NCI-H82 treated with DMSO at 0.1 percent for 48 hours (cell line): ENCODE results near the gene KRT3.

Experiments used
- DNase-seq: peaks from one replicate; lab custom pipeline; 2025; ENCODE audit not compliant: unreplicated experiment; lab: John Stamatoyannopoulos, UW

KRT3 gene

GRCh38 chr12:52795694-52796428, at the start of gene KRT3:
Gene KRT3, minus strand, starts transcription at chr12:52796117. Its CDS starts 75 bp downstream, at chr12:52796042.
- DNase-seq: no peak

- no peak for DNase-seq
Measured at GRCh38 chr12:52844386-52844785, 48.5 kb upstream of the KRT3 start.

GRCh38 chr12:52839436-52840105, 43.7 kb upstream of the KRT3 start:
- DNase-seq: no peak

GRCh38 chr12:52838609-52839435, 42.9 kb upstream of the KRT3 start:
- DNase-seq: no peak

GRCh38 chr12:52837781-52838608, 42.1 kb upstream of the KRT3 start:
- DNase-seq: no peak

- DNase-seq: no peak
Measured at GRCh38 chr12:52837413-52837741, 41.5 kb upstream of the KRT3 start.

- DNase-seq: no peak
Measured at GRCh38 chr12:52836491-52837412, 40.8 kb upstream of the KRT3 start.

- DNase-seq: no peak
Measured at GRCh38 chr12:52836042-52836466, 40.1 kb upstream of the KRT3 start.

- no peak for DNase-seq
Measured at GRCh38 chr12:52835271-52836041, 39.5 kb upstream of the KRT3 start.

- no peak for DNase-seq
Measured at GRCh38 chr12:52834727-52835001, 38.7 kb upstream of the KRT3 start.

- no peak for DNase-seq
Measured at GRCh38 chr12:52833922-52834726, 38.2 kb upstream of the KRT3 start, which contains the start of gene KRT79. Gene KRT79, minus strand, starts transcription at chr12:52834311. Its CDS starts 51 bp downstream, at chr12:52834260.

- no peak for DNase-seq
Measured at GRCh38 chr12:52832985-52833905, 37.3 kb upstream of the KRT3 start.

- no peak for DNase-seq
Measured at GRCh38 chr12:52832451-52832850, 36.5 kb upstream of the KRT3 start.

GRCh38 chr12:52831251-52831650, 35.3 kb upstream of the KRT3 start:
- no peak for DNase-seq

- DNase-seq: no peak
Measured at GRCh38 chr12:52829986-52830770, 34.3 kb upstream of the KRT3 start.

- no peak for DNase-seq
Measured at GRCh38 chr12:52828591-52829021, 32.7 kb upstream of the KRT3 start.

GRCh38 chr12:52828156-52828555, 32.2 kb upstream of the KRT3 start:
- no peak for DNase-seq
